ENCODE measurements around the gene COQ10A. TPM values are rescaled to one million over a fixed set of nuclear protein-coding genes. Genes with fewer than 3 reads are reported as not detected.

COQ10A gene
- total and polyA plus RNA-seq, 2 of the 13 experiments (the other 11 are each of a cell fraction or from before 2014, with no cell fraction given) = 21.0 to 37.3 TPM

DNA sequence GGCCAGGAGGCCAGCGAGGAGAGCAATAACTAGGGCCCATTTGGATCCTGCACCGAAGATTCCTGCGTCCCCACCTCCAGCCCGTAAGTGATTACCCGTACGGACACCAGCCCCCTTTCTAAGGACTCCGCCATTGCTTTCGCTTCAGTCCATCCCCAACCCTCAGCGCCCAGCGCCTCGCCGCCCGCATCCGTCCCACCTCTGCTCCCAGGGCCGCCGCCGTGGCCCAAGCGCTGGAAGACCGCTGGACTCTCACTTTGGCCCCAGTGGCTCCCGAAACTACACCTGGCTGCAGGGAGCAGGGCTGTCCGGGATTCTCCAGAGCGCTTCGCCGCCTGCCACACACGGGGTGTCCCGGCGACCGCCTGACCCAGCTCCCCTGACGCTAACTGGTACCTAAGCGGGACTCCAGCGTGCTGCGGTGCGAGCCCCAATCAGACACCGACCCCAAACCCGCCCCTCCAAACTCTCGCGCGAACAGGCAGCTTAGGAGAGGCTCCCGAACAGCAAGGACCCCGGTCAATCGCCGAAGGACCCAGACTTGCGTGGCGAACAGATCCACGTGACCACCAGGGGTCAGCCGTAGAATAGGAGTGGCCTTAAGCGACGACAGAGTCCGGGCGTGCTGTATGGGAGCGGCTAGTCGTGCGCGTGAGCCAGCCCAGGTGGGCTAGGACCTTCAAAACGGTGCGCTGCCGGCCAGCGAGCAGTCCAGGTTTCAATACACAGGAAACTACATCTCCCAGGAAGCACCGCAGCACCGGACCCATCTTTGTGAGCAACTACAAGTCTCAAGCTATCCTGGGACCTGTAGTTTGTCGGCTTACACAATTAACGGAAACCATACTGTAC, 49.1 kb downstream of the COQ10A start, which contains the start of gene CNPY2 (continued):
- TF ChIP-seq XBP1 (CRISPR knock-in tag; IDR thresholded peaks at IDR 0.05) (no peak), ZNF720 (CRISPR knock-in tag; IDR thresholded peaks at IDR 0.05) (no peak), CBFB (CRISPR knock-in tag; IDR thresholded peaks at IDR 0.05) (peak; percentile 34; the same call in 1 of the 2 replicates), ZIK1 (CRISPR knock-in tag; IDR thresholded peaks at IDR 0.05; ENCODE audit: borderline replicate concordance, low read depth) (peak; percentile 22; the same call in 1 of the 2 replicates), KAT8 (CRISPR knock-in tag; IDR thresholded peaks at IDR 0.05) (peak; percentile 90), BHLHE40 (IDR thresholded peaks at IDR 0.05; ENCODE audit: low read length) (peak; percentile 84), ZNF124 (CRISPR knock-in tag; IDR thresholded peaks at IDR 0.05) (no peak; the same call in 1 of the 2 replicates), GABPB1 (CRISPR knock-in tag; IDR thresholded peaks at IDR 0.05) (peak; percentile 78), SP140L (CRISPR knock-in tag; IDR thresholded peaks at IDR 0.05; ENCODE audit: borderline replicate concordance) (no peak), SNAPC4 (CRISPR knock-in tag; IDR thresholded peaks at IDR 0.05) (no peak; the same call in 1 of the 2 replicates), HDAC1 (CRISPR knock-in tag; IDR thresholded peaks at IDR 0.05) (peak; percentile 76), SNAPC2 (CRISPR knock-in tag; IDR thresholded peaks at IDR 0.05) (no peak), ZZZ3 (CRISPR knock-in tag; IDR thresholded peaks at IDR 0.05; ENCODE audit: borderline replicate concordance) (peak; percentile 38; the same call in 1 of the 2 replicates)
- TF ChIP-seq, protein P1, sequence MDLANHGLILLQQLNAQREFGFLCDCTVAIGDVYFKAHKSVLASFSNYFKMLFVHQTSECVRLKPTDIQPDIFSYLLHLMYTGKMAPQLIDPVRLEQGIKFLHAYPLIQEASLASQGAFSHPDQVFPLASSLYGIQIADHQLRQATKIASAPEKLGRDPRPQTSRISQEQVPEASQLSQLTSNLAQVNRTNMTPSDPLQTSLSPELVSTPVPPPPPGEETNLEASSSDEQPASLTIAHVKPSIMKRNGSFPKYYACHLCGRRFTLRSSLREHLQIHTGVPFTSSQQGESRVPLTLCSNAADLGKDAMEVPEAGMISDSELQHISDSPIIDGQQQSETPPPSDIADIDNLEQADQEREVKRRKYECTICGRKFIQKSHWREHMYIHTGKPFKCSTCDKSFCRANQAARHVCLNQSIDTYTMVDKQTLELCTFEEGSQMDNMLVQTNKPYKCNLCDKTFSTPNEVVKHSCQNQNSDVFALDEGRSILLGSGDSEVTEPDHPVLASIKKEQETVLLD (CRISPR knock-in tag; IDR thresholded peaks at IDR 0.05; ENCODE audit: low read depth) = no peak
- TF ChIP-seq, protein P2, sequence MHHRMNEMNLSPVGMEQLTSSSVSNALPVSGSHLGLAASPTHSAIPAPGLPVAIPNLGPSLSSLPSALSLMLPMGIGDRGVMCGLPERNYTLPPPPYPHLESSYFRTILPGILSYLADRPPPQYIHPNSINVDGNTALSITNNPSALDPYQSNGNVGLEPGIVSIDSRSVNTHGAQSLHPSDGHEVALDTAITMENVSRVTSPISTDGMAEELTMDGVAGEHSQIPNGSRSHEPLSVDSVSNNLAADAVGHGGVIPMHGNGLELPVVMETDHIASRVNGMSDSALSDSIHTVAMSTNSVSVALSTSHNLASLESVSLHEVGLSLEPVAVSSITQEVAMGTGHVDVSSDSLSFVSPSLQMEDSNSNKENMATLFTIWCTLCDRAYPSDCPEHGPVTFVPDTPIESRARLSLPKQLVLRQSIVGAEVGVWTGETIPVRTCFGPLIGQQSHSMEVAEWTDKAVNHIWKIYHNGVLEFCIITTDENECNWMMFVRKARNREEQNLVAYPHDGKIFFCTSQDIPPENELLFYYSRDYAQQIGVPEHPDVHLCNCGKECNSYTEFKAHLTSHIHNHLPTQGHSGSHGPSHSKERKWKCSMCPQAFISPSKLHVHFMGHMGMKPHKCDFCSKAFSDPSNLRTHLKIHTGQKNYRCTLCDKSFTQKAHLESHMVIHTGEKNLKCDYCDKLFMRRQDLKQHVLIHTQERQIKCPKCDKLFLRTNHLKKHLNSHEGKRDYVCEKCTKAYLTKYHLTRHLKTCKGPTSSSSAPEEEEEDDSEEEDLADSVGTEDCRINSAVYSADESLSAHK (CRISPR knock-in tag; IDR thresholded peaks at IDR 0.05; ENCODE audit: borderline replicate concordance) = 0 out of 2 replicates have a peak, but pooled peaks have one; percentile 9
- TF ChIP-seq, protein P3, sequence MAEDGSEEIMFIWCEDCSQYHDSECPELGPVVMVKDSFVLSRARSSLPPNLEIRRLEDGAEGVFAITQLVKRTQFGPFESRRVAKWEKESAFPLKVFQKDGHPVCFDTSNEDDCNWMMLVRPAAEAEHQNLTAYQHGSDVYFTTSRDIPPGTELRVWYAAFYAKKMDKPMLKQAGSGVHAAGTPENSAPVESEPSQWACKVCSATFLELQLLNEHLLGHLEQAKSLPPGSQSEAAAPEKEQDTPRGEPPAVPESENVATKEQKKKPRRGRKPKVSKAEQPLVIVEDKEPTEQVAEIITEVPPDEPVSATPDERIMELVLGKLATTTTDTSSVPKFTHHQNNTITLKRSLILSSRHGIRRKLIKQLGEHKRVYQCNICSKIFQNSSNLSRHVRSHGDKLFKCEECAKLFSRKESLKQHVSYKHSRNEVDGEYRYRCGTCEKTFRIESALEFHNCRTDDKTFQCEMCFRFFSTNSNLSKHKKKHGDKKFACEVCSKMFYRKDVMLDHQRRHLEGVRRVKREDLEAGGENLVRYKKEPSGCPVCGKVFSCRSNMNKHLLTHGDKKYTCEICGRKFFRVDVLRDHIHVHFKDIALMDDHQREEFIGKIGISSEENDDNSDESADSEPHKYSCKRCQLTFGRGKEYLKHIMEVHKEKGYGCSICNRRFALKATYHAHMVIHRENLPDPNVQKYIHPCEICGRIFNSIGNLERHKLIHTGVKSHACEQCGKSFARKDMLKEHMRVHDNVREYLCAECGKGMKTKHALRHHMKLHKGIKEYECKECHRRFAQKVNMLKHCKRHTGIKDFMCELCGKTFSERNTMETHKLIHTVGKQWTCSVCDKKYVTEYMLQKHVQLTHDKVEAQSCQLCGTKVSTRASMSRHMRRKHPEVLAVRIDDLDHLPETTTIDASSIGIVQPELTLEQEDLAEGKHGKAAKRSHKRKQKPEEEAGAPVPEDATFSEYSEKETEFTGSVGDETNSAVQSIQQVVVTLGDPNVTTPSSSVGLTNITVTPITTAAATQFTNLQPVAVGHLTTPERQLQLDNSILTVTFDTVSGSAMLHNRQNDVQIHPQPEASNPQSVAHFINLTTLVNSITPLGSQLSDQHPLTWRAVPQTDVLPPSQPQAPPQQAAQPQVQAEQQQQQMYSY (CRISPR knock-in tag; IDR thresholded peaks at IDR 0.05) = peak; percentile 73

All from HepG2 (cell line).